Measurements from ENCODE around the gene ITPA. TPM values are rescaled to one million over a fixed set of nuclear protein-coding genes. Genes with fewer than 3 reads are reported as not detected.

Gene ITPA
- total and polyA plus RNA-seq, 10 of the 15 experiments (the other 5 are each of a cell fraction or from before 2014, with no cell fraction given), result 5.5 to 124 (median 66.3) TPM

GRCh38 chr20:3161316-3162079 is 47.8 kb upstream of the ITPA start:
- Histone ChIP-seq H3K4me3 (no peak overlapping the region), H3K9me3 (replicated peaks; ENCODE audit: control insufficient read depth, insufficient read depth, low read length) (no peaks in the 10 kb centered on the region), H3K79me2 (ENCODE audit: control insufficient read depth, insufficient read depth, low read length) (peaks cover 35% of the 10 kb centered on the region), H2AFZ (ENCODE audit: control insufficient read depth, low read depth, low read length) (no peak overlapping the region), H3K9ac (ENCODE audit: control insufficient read depth, insufficient read depth, low read length) (no peak overlapping the region), H3K27me3 (replicated peaks in 1 of 2; ENCODE audit: control insufficient read depth in 2 of 2, insufficient read depth in 2 of 2, low read length in 1 of 2) (no peaks in the 10 kb centered on the region), H3K4me2 (ENCODE audit: control insufficient read depth, insufficient read depth) (no peak overlapping the region), H3K4me1 (ENCODE audit: control insufficient read depth, insufficient read depth, low read length) (peaks cover 9% of the 10 kb centered on the region), H3K27ac (ENCODE audit: control insufficient read depth, insufficient read depth) (no peak overlapping the region), H4K20me1 (ENCODE audit: control insufficient read depth, insufficient read depth) (0 out of 2 replicates have a peak, but pooled peaks cover 4% of the 10 kb centered on the region), H3K36me3 (ENCODE audit: control insufficient read depth in 2 of 2, insufficient read depth in 2 of 2, low read length in 1 of 2) (no peaks in the 10 kb centered on the region)
- RAD21 ChIA-PET (ENCODE audit: unreplicated experiment), result interaction anchor here (1.2 kb wide), 1 partner anchor 108 kb away, joined by 4 read pairs; no protein-coding TSS in a partner anchor
- SMC1A ChIA-PET (ENCODE audit: uncharacterized antibody, unreplicated experiment), result interaction anchor here (1.0 kb wide), 1 partner anchor 8 kb away, joined by 3 read pairs; no protein-coding TSS in a partner anchor
- CTCF ChIA-PET, result interaction anchor here (0.8 kb wide), 1 partner anchor 10 kb away, joined by 3 read pairs; no protein-coding TSS in a partner anchor
- intact Hi-C loops (cut with micrococcal nuclease; ENCODE audit: unreplicated experiment) (no loop called here), in situ Hi-C loops (cut with MboI) (no loop called here)
- no peak for FAIRE-seq
- 61% methylated on average over 5 of the region's 5 CpGs for WGBS (ENCODE audit: insufficient coverage, insufficient replicate concordance, low lambda C conversion rate, missing lambda C conversion rate)
- POLR2A ChIA-PET, result interaction anchor here (2.4 kb wide), 1 partner anchor 116 kb away, joined by 13 read pairs; the partner anchor contains the start of gene MRPS26
- DNase-seq (ENCODE audit: low read depth, low spot score), result no peak
- no TSS peak for BruUV-seq (replicated peaks)
- TF ChIP-seq ZNF384 (IDR thresholded peaks at IDR 0.05; ENCODE audit: borderline replicate concordance, low read depth, low read length) (no peak), NR2C1 (IDR thresholded peaks at IDR 0.05) (no peak), MYB (IDR thresholded peaks at IDR 0.05; ENCODE audit: borderline replicate concordance, low read depth, low read length) (no peak), ATF7 (IDR thresholded peaks at IDR 0.05; ENCODE audit: low read depth) (no peak), POU2F2 (IDR thresholded peaks at IDR 0.05; ENCODE audit: borderline replicate concordance, low read depth, low read length) (no peak), YY1 (IDR thresholded peaks at IDR 0.05; ENCODE audit: low read depth, low read length) (no peak), SIX5 (IDR thresholded peaks at IDR 0.05; ENCODE audit: low read depth, low read length, severe bottlenecking) (no peak), RELA (IDR thresholded peaks at IDR 0.05; ENCODE audit: borderline replicate concordance, partially characterized antibody) (no peak), CREB1 (IDR thresholded peaks at IDR 0.05; ENCODE audit: low read depth) (no peak), CBFB (IDR thresholded peaks at IDR 0.05; ENCODE audit: low read depth) (no peak), HDAC2 (IDR thresholded peaks at IDR 0.05) (no peak), CHD2 (IDR thresholded peaks at IDR 0.05; ENCODE audit: borderline replicate concordance, low read depth, low read length) (no peak), E2F8 (IDR thresholded peaks at IDR 0.05; ENCODE audit: low read depth, partially characterized antibody) (no peak), NR2C2 (IDR thresholded peaks at IDR 0.05; ENCODE audit: borderline replicate concordance, control insufficient read depth, insufficient read length, low read depth) (no peak), RFX5 (IDR thresholded peaks at IDR 0.05; ENCODE audit: low read depth, low read length) (no peak), MXI1 (IDR thresholded peaks at IDR 0.05; ENCODE audit: low read depth, low read length) (no peak)
- TF ChIP-seq, protein P1, sequence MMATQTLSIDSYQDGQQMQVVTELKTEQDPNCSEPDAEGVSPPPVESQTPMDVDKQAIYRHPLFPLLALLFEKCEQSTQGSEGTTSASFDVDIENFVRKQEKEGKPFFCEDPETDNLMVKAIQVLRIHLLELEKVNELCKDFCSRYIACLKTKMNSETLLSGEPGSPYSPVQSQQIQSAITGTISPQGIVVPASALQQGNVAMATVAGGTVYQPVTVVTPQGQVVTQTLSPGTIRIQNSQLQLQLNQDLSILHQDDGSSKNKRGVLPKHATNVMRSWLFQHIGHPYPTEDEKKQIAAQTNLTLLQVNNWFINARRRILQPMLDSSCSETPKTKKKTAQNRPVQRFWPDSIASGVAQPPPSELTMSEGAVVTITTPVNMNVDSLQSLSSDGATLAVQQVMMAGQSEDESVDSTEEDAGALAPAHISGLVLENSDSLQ (IDR thresholded peaks at IDR 0.05), result no peak
- TF ChIP-seq, protein P2, sequence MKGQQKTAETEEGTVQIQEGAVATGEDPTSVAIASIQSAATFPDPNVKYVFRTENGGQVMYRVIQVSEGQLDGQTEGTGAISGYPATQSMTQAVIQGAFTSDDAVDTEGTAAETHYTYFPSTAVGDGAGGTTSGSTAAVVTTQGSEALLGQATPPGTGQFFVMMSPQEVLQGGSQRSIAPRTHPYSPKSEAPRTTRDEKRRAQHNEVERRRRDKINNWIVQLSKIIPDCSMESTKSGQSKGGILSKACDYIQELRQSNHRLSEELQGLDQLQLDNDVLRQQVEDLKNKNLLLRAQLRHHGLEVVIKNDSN (IDR thresholded peaks at IDR 0.05; ENCODE audit: borderline replicate concordance, extremely low read length, insufficient read depth, low read depth, low read length), result no peak
- no peak for ATAC-seq
